HG03442 (cell line): ENCODE measurements around the gene QRFPR.
"Not testable (repeated sequence)": the region's sequence is repeated elsewhere in the genome, so short reads cannot be mapped to it uniquely, and the experiment has no call there.

Source experiments
- ATAC-seq: cut with Tn5 transposase; IDR thresholded peaks from one replicate; pipeline ENCODE4 v1.9.1; 2021; ENCODE audit warnings: mild to moderate bottlenecking, moderate library complexity; ENCODE audit not compliant: unreplicated experiment

QRFPR gene

GRCh38 chr4:121380776-121381462, at the start of gene QRFPR:
Gene QRFPR (minus strand): TSS chr4:121381018. CDS start chr4:121380647, 371 bp downstream.
- ATAC-seq, result no peak

- no peak for ATAC-seq
These were observed 47.9 kb upstream of the QRFPR start for GRCh38 chr4:121428721-121429120.

- ATAC-seq, result no peak
These were observed 40.8 kb upstream of the QRFPR start for GRCh38 chr4:121421594-121421993.

GRCh38 chr4:121411151-121411744, 30.4 kb upstream of the QRFPR start:
- no peak for ATAC-seq

GRCh38 chr4:121408567-121408966, 27.7 kb upstream of the QRFPR start:
- not testable (repeated sequence) for ATAC-seq

GRCh38 chr4:121400632-121401031, 19.8 kb upstream of the QRFPR start:
- ATAC-seq, result no peak

GRCh38 chr4:121397941-121398601, 17.3 kb upstream of the QRFPR start:
- no peak for ATAC-seq

GRCh38 chr4:121397434-121397833, 16.6 kb upstream of the QRFPR start:
- ATAC-seq, result no peak

GRCh38 chr4:121392426-121393086, 11.7 kb upstream of the QRFPR start:
- ATAC-seq, result no peak

- no peak for ATAC-seq
These were observed 9.5 kb upstream of the QRFPR start for GRCh38 chr4:121390335-121390734.

GRCh38 chr4:121379276-121379675, 1.5 kb downstream of the QRFPR start:
- no peak for ATAC-seq

- ATAC-seq, result no peak
These were observed 3.7 kb downstream of the QRFPR start for GRCh38 chr4:121377076-121377475.

GRCh38 chr4:121376556-121376955, 4.3 kb downstream of the QRFPR start:
- ATAC-seq, result no peak

GRCh38 chr4:121376097-121376496, 4.7 kb downstream of the QRFPR start:
- no peak for ATAC-seq

GRCh38 chr4:121375262-121375661, 5.6 kb downstream of the QRFPR start:
- ATAC-seq, result no peak

- no peak for ATAC-seq
These were observed 7.0 kb downstream of the QRFPR start for GRCh38 chr4:121373841-121374240.

- ATAC-seq, result no peak
These were observed 10.0 kb downstream of the QRFPR start for GRCh38 chr4:121370729-121371325.

- ATAC-seq, result no peak
These were observed 20.3 kb downstream of the QRFPR start for GRCh38 chr4:121360495-121360894.

- no peak for ATAC-seq
These were observed 22.3 kb downstream of the QRFPR start for GRCh38 chr4:121358473-121358872.

- no peak for ATAC-seq
These were observed 27.6 kb downstream of the QRFPR start for GRCh38 chr4:121353213-121353612.

- no peak for ATAC-seq
These were observed 36.7 kb downstream of the QRFPR start for GRCh38 chr4:121344098-121344497.
